A549 (cell line): ENCODE data around the gene DRAXIN. TPM values are rescaled to one million over a fixed set of nuclear protein-coding genes. Genes with fewer than 3 reads are reported as not detected.
A peak's percentile ranks its signal among the peaks of the same experiment; 100 is the strongest.

ENCODE experiments used
- ATAC-seq, 2 experiments: fragments of 200-7000 bp in 1 of 2; fragments of >200 bp in 1 of 2; cut with Nextera tagmentation in 1 of 2; cut with Tn5 transposase in 1 of 2; 3 replicates each; pipeline versions ENCODE4 v1.8.0 to v1.9.1; 2018 to 2020; ENCODE audit warnings: mild to moderate bottlenecking in 1 of 2, moderate library complexity in 1 of 2
- CTCF ChIA-PET: fragments of 300-600 bp; sonication (Branson Sonifier 250); formaldehyde crosslinking; extraction: SDS; loops from one replicate; lab custom pipeline; 2021; ENCODE audit warnings: antibody characterized with exemption, inconsistent platforms; lab: Yijun Ruan, JAX
- POLR2A ChIA-PET: fragments of 350-600 bp; formaldehyde crosslinking; extraction: SDS; loops from one replicate; lab custom pipeline; 2021; ENCODE audit warnings: antibody characterized with exemption, inconsistent platforms; lab: Yijun Ruan, JAX
- DNase-seq, 2 experiments: peaks; one replicate each; pipeline versions ENCODE4 v3.0.0 to v3.0.0-alpha.2; 2011 to 2016; ENCODE audit warnings: low read depth in 1 of 2, low spot score in 1 of 2
- FAIRE-seq: peaks from 2 replicates; lab custom pipeline; 2011; peaks lifted over from hg19 to GRCh38; lab: Jason Lieb, UNC
- H3K27ac ChIP-seq, 2 experiments: fragments of >200 bp; sonication (Bioruptor Twin); formaldehyde crosslinking; 3 replicates each; pipeline ENCODE4 v1.5.1; 2016 to 2017
- H3K4me1 ChIP-seq: fragments of >200 bp; sonication (Bioruptor Twin); formaldehyde crosslinking; 3 replicates; pipeline ENCODE4 v1.6.1; 2016
- H3K4me2 ChIP-seq: fragments of >200 bp; sonication (Bioruptor Twin); formaldehyde crosslinking; 3 replicates; pipeline ENCODE4 v1.6.1; 2016
- H3K4me3 ChIP-seq: fragments of >200 bp; sonication (Bioruptor Twin); formaldehyde crosslinking; 3 replicates; pipeline ENCODE4 v1.5.1; 2016
- H3K9me3 ChIP-seq: fragments of >200 bp; sonication (Bioruptor Twin); formaldehyde crosslinking; 3 replicates; pipeline ENCODE4 v1.6.1; 2016
- CBX8 ChIP-seq: fragments of 200-600 bp; sonication (generic); IDR thresholded peaks from 2 replicates; pipeline ENCODE4 v1.6.1; 2016
- CHD2 ChIP-seq: fragments of 150-350 bp; IDR thresholded peaks from 2 replicates; pipeline ENCODE4 v1.6.1; 2014; ENCODE audit warnings: low read length; ENCODE audit not compliant: partially characterized antibody
- ELK1 ChIP-seq: fragments of 150-350 bp; IDR thresholded peaks from 2 replicates; pipeline ENCODE4 v1.6.1; 2014; ENCODE audit warnings: low read depth, mild to moderate bottlenecking, low read length
- FOSB ChIP-seq: fragments of 250-450 bp; sonication (Bioruptor Pico); IDR thresholded peaks from 2 replicates; pipeline ENCODE4 v1.5.0; 2020; ENCODE audit warnings: mild to moderate bottlenecking, moderate library complexity
- GATA3 ChIP-seq: IDR thresholded peaks from 2 replicates; pipeline ENCODE4 v1.6.1; 2012; ENCODE audit warnings: borderline replicate concordance
- HDAC2 ChIP-seq: fragments of 200-600 bp; sonication (generic); IDR thresholded peaks from 2 replicates; pipeline ENCODE4 v1.6.1; 2016
- HEYL ChIP-seq: fragments of 250-450 bp; sonication (Bioruptor Pico); IDR thresholded peaks from 2 replicates; pipeline ENCODE4 v1.8.0; 2021; ENCODE audit warnings: mild to moderate bottlenecking, moderate library complexity
- HOXB13 ChIP-seq: fragments of 250-450 bp; sonication (Bioruptor Pico); IDR thresholded peaks from 2 replicates; pipeline ENCODE4 v1.5.0; 2020; ENCODE audit warnings: low read depth, mild to moderate bottlenecking, moderate library complexity
- HOXB5 ChIP-seq: fragments of 250-450 bp; sonication (Bioruptor Pico); IDR thresholded peaks from 2 replicates; pipeline ENCODE4 v1.5.0; 2020; ENCODE audit warnings: mild to moderate bottlenecking, moderate library complexity
- KDM1A ChIP-seq: fragments of 200-600 bp; sonication (generic); IDR thresholded peaks from 2 replicates; pipeline ENCODE4 v1.6.1; 2016; ENCODE audit warnings: low read depth, mild to moderate bottlenecking
- MAFK ChIP-seq: fragments of 450-650 bp; IDR thresholded peaks from 2 replicates; pipeline ENCODE4 v1.6.1; 2014; ENCODE audit not compliant: partially characterized antibody
- MAZ ChIP-seq: fragments of 150-350 bp; IDR thresholded peaks from 2 replicates; pipeline ENCODE4 v1.6.1; 2014; ENCODE audit warnings: antibody characterized with exemption, low read depth, low read length, borderline replicate concordance
- NFE2L2 ChIP-seq: fragments of 150-350 bp; conservative IDR thresholded peaks from 2 replicates; pipeline ENCODE4 v1.6.1; 2014; ENCODE audit warnings: low read length
- POLR2AphosphoS2 ChIP-seq: conservative IDR thresholded peaks from 2 replicates; pipeline ENCODE4 v1.6.1; 2012; ENCODE audit warnings: low read length, improper control_type of control experiment, inconsistent platforms
- RARB ChIP-seq: fragments of 250-450 bp; sonication (Bioruptor Pico); IDR thresholded peaks from 2 replicates; pipeline ENCODE4 v1.8.0; 2021; ENCODE audit warnings: mild to moderate bottlenecking, moderate library complexity
- RNF2 ChIP-seq: fragments of 200-600 bp; sonication (generic); IDR thresholded peaks from 2 replicates; pipeline ENCODE4 v1.6.1; 2016; ENCODE audit warnings: low read depth, mild to moderate bottlenecking, antibody characterized with exemption, moderate library complexity, borderline replicate concordance
- SMC3 ChIP-seq: fragments of >200 bp; sonication (Bioruptor Twin); formaldehyde crosslinking; IDR thresholded peaks from 3 replicates; pipeline ENCODE4 v1.6.1; 2018; ENCODE audit warnings: inconsistent platforms
- SREBF2 ChIP-seq: fragments of 450-650 bp; IDR thresholded peaks from 2 replicates; pipeline ENCODE4 v1.6.1; 2014; ENCODE audit warnings: mild to moderate bottlenecking, moderate library complexity
- ZFP36 ChIP-seq: fragments of 450-650 bp; IDR thresholded peaks from 2 replicates; pipeline ENCODE4 v1.6.1; 2014; ENCODE audit warnings: borderline replicate concordance; ENCODE audit not compliant: partially characterized antibody
- ZSCAN20 ChIP-seq: fragments of 250-450 bp; sonication (Bioruptor Pico); IDR thresholded peaks from 2 replicates; pipeline ENCODE4 v1.8.0; 2022; ENCODE audit warnings: mild to moderate bottlenecking, moderate library complexity
- WGBS: methylation state at CpG from one replicate; pipeline ENCODE4 v1.1.6; 2017; ENCODE audit errors: missing lambda C conversion rate; 5-methylcytosine and 5-hydroxymethylcytosine counted together
- polyA plus RNA-seq, 4 experiments: library from polyadenylated mRNA; depleted of rRNA in 3 of 4; stranded (reverse); fragments of >200 nt; fragmentation: RNase III in 1 of 4; extraction: RNeasy Plus Mini Kit Qiagen cat#74134 plus additional on column Dnase treatment in 1 of 4; gene quantifications; 2 replicates in 3 of 4; 3 replicates in 1 of 4; pipeline ENCODE4 v1.2.3, GENCODE V29; 2011 to 2017
- TF ChIP-seq, protein P1 (sequence below): IDR thresholded peaks from 2 replicates; pipeline ENCODE4 v1.6.1; 2012

DRAXIN gene
- polyA plus RNA-seq, 2 of the 4 experiments (the other 2 are of a cell fraction) = 0.03 TPM; not detected in 1

DNA sequence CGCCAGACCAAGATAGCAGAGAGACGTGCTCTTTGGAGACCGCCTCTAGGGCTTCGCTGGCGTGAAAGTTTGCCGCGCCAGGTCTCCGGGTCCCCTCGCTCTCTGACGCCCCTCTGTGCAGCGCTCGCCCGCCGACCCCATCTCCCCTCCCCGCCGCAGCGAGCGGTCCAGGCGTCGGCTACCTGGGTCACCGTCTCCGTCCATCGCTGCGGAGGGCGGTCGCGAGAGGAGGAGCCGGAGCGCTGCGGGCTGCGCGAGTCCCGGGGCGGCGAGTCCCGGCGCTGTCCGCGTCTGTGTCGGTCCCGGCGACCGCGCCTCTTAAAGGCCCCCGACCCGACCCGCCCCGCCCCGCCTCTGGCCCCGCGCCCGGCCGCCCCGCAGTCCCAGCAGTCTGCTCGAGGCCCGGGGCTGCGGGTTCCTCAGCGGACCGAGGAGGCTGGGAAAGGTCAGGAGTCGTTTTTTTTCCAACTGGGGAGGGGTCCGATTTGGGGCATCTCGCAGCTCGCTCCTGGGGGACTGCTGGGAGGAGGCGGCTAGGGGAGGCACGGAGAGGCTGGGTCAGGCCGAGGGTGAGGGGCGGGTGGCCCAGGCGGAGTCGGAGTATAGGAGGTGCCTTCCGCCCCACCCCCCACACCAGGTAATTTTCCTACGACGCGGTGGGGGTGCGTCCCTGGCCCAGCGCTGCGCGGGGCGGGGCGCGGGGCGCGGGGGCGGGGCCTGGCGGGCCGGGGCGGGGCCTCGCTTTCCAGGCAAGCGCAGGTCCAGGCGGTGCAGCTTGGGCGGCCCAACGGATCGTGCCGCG is 37.2 kb upstream of the DRAXIN start, which contains the start of the genes FBXO2 and FBXO44:
FBXO2 (minus strand) TSS at position 293 of the 802 bp plus-strand sequence; CDS start at position 204, 89 bp downstream.
FBXO44 (plus strand) TSS at position 741 of the 802 bp plus-strand sequence. CDS start 959 bp downstream, outside the sequence.
- FAIRE-seq (no peak), ATAC-seq (peak; percentile 47 to 63), DNase-seq (no peak)
- no peaks in the 10 kb centered on the region for H3K9me3 ChIP-seq
- peaks cover 21% of the 10 kb centered on the region for H3K4me1 ChIP-seq
- H3K27ac ChIP-seq = peak within 1 kb of the TSS; percentile 77 to 91
- H3K4me2 ChIP-seq = peak within 1 kb of the TSS; percentile 94
- WGBS = 70% methylated on average over 10 of the region's 94 CpGs
- POLR2A ChIA-PET = interaction anchor here (0.6 to 0.7 kb wide), 2 partner anchors 83 to 542 kb away, joined by 4 to 6 read pairs; no protein-coding TSS in a partner anchor
- H3K4me3 ChIP-seq = peak within 1 kb of the TSS; percentile 88
- TF ChIP-seq SMC3 (no peak), ZFP36 (peak; percentile 77), FOSB (CRISPR knock-in tag) (no peak), KDM1A (no peak)
- CTCF ChIA-PET = interaction anchor here (0.6 to 7.9 kb wide), 7 partner anchors 10 to 617 kb away, joined by 3 to 107 read pairs (median 4); partner anchors contain the start of gene FBXO6

- ChIA-PET CTCF (interaction anchor here (0.6 to 1.6 kb wide), 7 partner anchors 9 to 617 kb away, joined by 3 to 7 read pairs (median 3); partner anchors contain the start of gene FBXO6), POLR2A (interaction anchor here (0.6 to 0.7 kb wide), 2 partner anchors 82 to 542 kb away, joined by 4 to 6 read pairs; no protein-coding TSS in a partner anchor)
- Histone ChIP-seq H3K4me1 (peaks cover 17% of the 10 kb centered on the region), H3K9me3 (no peaks in the 10 kb centered on the region), H3K4me2 (peak overlapping the region; percentile 94), H3K4me3 (peak overlapping the region; percentile 88), H3K27ac (peak overlapping the region; percentile 77 to 91)
- DNase-seq (no peak), FAIRE-seq (no peak), ATAC-seq (no peak; a peak in 1 of 6 replicates)
- TF ChIP-seq MAZ (no peak), NFE2L2 (no peak)
- WGBS = 11% methylated on average over 19 of the region's 45 CpGs
Observed at GRCh38 chr1:11654939-11655808, 36.3 kb upstream of the DRAXIN start.

GRCh38 chr1:11657654-11658053 is 33.9 kb upstream of the DRAXIN start:
- no peak overlapping the region for H3K4me3 ChIP-seq
- ATAC-seq (no peak), FAIRE-seq (no peak), DNase-seq (no peak)
- H3K27ac ChIP-seq = no peak overlapping the region
- CTCF ChIA-PET = no interaction called here
- POLR2A ChIA-PET = no interaction called here
- TF ChIP-seq ZSCAN20 (CRISPR knock-in tag) (no peak), SREBF2 (no peak), HOXB13 (CRISPR knock-in tag) (no peak), HDAC2 (no peak), HOXB5 (no peak), HEYL (CRISPR knock-in tag) (no peak), CHD2 (no peak), RARB (CRISPR knock-in tag) (no peak), FOSB (CRISPR knock-in tag) (no peak), CBX8 (no peak), RNF2 (no peak), POLR2AphosphoS2 (no peak), ELK1 (no peak), GATA3 (no peak), MAFK (no peak)
- TF ChIP-seq, protein P1, sequence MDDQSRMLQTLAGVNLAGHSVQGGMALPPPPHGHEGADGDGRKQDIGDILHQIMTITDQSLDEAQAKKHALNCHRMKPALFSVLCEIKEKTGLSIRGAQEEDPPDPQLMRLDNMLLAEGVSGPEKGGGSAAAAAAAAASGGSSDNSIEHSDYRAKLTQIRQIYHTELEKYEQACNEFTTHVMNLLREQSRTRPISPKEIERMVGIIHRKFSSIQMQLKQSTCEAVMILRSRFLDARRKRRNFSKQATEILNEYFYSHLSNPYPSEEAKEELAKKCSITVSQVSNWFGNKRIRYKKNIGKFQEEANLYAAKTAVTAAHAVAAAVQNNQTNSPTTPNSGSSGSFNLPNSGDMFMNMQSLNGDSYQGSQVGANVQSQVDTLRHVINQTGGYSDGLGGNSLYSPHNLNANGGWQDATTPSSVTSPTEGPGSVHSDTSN = no peak
- H3K4me1 ChIP-seq = peaks cover 16% of the 10 kb centered on the region; the same call in 2 of the 3 replicates
- 83% methylated on average over 6 of the region's 6 CpGs for WGBS
- no peak overlapping the region for H3K4me2 ChIP-seq
- no peaks in the 10 kb centered on the region for H3K9me3 ChIP-seq
